Right lobe of liver (tissue), 6 donors: Measurements from ENCODE around the gene CASP5. TPM values are rescaled to one million over a fixed set of nuclear protein-coding genes. Genes with fewer than 3 reads are reported as not detected.
A peak's percentile ranks its signal among the peaks of the same experiment; 100 is the strongest.
"Not testable (repeated sequence)": the region's sequence is repeated elsewhere in the genome, so short reads cannot be mapped to it uniquely, and the experiment has no call there.

ENCODE experiments used
- ATAC-seq, 4 donors: fragments of 200-7000 bp; cut with Tn5 transposase; one replicate each; pipeline ENCODE4 v1.9.1; 2020; ENCODE audit warnings: mild to moderate bottlenecking in 4 of 4, moderate library complexity in 4 of 4
- DNase-seq, 3 donors: peaks; one replicate each; pipeline ENCODE4 v3.0.0-alpha.2; 2020
- H3K27ac ChIP-seq, 3 donors: fragments of 200-600 bp; one replicate each; pipeline ENCODE4 v1.8.0; 2022
- H3K27me3 ChIP-seq, 2 donors: fragments of 200-600 bp; one replicate each; pipeline ENCODE4 v1.8.0; 2022
- H3K36me3 ChIP-seq, 4 donors: fragments of 200-600 bp; sonication (generic) in 1 of 4; one replicate each; pipeline versions ENCODE4 v1.5.1 to v1.8.0; 2017 to 2022; ENCODE audit warnings: control low read depth in 1 of 4
- H3K4me1 ChIP-seq, 4 donors: fragments of 200-600 bp; sonication (generic) in 1 of 4; one replicate each; pipeline versions ENCODE4 v1.5.1 to v1.8.0; 2017 to 2022; ENCODE audit warnings: control low read depth in 1 of 4
- H3K4me3 ChIP-seq, 3 donors: fragments of 200-600 bp; one replicate each; pipeline ENCODE4 v1.8.0; 2022
- H3K9me3 ChIP-seq, 4 donors: fragments of 200-600 bp; sonication (generic) in 1 of 4; one replicate each; pipeline versions ENCODE4 v1.5.1 to v1.8.0; 2017 to 2022; ENCODE audit warnings: control low read depth in 1 of 4
- CTCF ChIP-seq, 4 donors: fragments of 200-600 bp in 3 of 4; fragments of 450-650 bp in 1 of 4; IDR thresholded peaks; one replicate each; pipeline versions ENCODE4 v1.5.1 to v1.8.0; 2016 to 2022; ENCODE audit warnings: antibody characterized with exemption in 4 of 4, mild to moderate bottlenecking in 2 of 4
- POLR2A ChIP-seq: fragments of 450-650 bp; IDR thresholded peaks from one replicate; pipeline ENCODE4 v1.6.1; 2017; ENCODE audit warnings: antibody characterized with exemption, mild to moderate bottlenecking
- WGBS: methylation state at CpG from one replicate; pipeline ENCODE4 v1.1.6; 2018; ENCODE audit warnings: low coverage, low lambda C conversion rate; ENCODE audit not compliant: insufficient coverage; ENCODE audit errors: missing lambda C conversion rate; 5-methylcytosine and 5-hydroxymethylcytosine counted together
- intact Hi-C, 2 donors: fragments of 100-400 bp; cut with DNase I; formaldehyde crosslinking; loops; one replicate each; pipeline versions ENCODE4 v1.11.2 to v1.14.1; 2022
- total RNA-seq, 6 experiments: library from RNA; depleted of rRNA in 2 of 6; stranded (reverse); fragments of >200 nt in 2 of 6; fragmentation: NEBNext Ultra II Directional in 3 of 6; extraction: Animal tissue kit (Norgen Biotek cat#: 25700) in 3 of 6; gene quantifications; one replicate each; pipeline versions ENCODE4 v1.1.0 to v1.2.4, GENCODE V29; 2016 to 2023
- donor health status: DM: no; HTN: yes; CAD: no.
- donor health status: DM: no; HTN: no; CAD: no.
- donor health status: DM: no; HTN: no; CAD: no.
- donor health status: DM: no; HTN: yes; CAD: no.
- donor health status: DM: no; HTN: yes; CAD: no.

The CASP5 gene
- total RNA-seq, 6 experiments from 2014 or later, result 0.27 to 0.50 (median 0.35) TPM; not detected in 3

GRCh38 chr11:105042178-105042577 lies 19.2 kb upstream of the CASP5 start:
- Histone ChIP-seq H3K27ac (no peak overlapping the region), H3K4me3 (no peak overlapping the region), H3K4me1 (no peaks in the 10 kb centered on the region), H3K27me3 (no peaks in the 10 kb centered on the region), H3K36me3 (no peaks in the 10 kb centered on the region), H3K9me3 (no peaks in the 10 kb centered on the region)
- 66% methylated on average over 3 of the region's 3 CpGs for WGBS
- no peak for TF ChIP-seq POLR2A
- no peak for TF ChIP-seq CTCF (IDR thresholded peaks at IDR 0.05)
- ATAC-seq (no peak), DNase-seq (no peak)
- intact Hi-C loops, result no loop called here

GRCh38 chr11:105040703-105041102 lies 17.7 kb upstream of the CASP5 start:
- Histone ChIP-seq H3K4me1 (peaks cover 0 to under 1% (median 0%) of the 10 kb centered on the region in 4 donors), H3K4me3 (no peak overlapping the region), H3K27me3 (no peaks in the 10 kb centered on the region), H3K27ac (no peak overlapping the region), H3K9me3 (no peaks in the 10 kb centered on the region), H3K36me3 (no peaks in the 10 kb centered on the region)
- intact Hi-C loops, result no loop called here
- TF ChIP-seq POLR2A (no peak), CTCF (IDR thresholded peaks at IDR 0.05) (no peak)
- WGBS, result 48% methylated on average over 2 of the region's 2 CpGs
- DNase-seq (no peak), ATAC-seq (no peak)

- 5% methylated on average over 3 of the region's 3 CpGs for WGBS
- H3K27ac ChIP-seq, result peak within 1 kb of the TSS; percentile 53 to 83 (median 79)
- DNase-seq, result peak in 1 of 3 donors; percentile 67
- ATAC-seq, result peak; percentile 92 to 95 (median 92)
- no peaks in the 10 kb centered on the region for H3K27me3 ChIP-seq
- no peak for TF ChIP-seq CTCF (IDR thresholded peaks at IDR 0.05)
- peak; percentile 36 for TF ChIP-seq POLR2A
- no peaks in the 10 kb centered on the region for H3K9me3 ChIP-seq
- H3K4me1 ChIP-seq, result peaks cover 0 to 13% (median 2%) of the 10 kb centered on the region in 4 donors
- peak within 1 kb of the TSS; percentile 33 to 56 (median 50) for H3K4me3 ChIP-seq
- peaks cover 0 to 11% (median 0%) of the 10 kb centered on the region in 4 donors for H3K36me3 ChIP-seq
- intact Hi-C loops, result no loop called here
Observed at GRCh38 chr11:105034813-105035620, 12.0 kb upstream of the CASP5 start, which contains the start of gene CASP1. Gene CASP1, minus strand, starts transcription at chr11:105035144. Its CDS starts 31 bp downstream, at chr11:105035113.

GRCh38 chr11:105034388-105034787 lies 11.4 kb upstream of the CASP5 start:
- Histone ChIP-seq H3K27ac (peak overlapping the region; percentile 53 to 83 (median 79)), H3K4me3 (peak overlapping the region; percentile 33 to 56 (median 50)), H3K36me3 (peaks cover 0 to 12% (median 0%) of the 10 kb centered on the region in 4 donors), H3K4me1 (peaks cover 0 to 13% (median 2%) of the 10 kb centered on the region in 4 donors)
- WGBS, result 31% methylated on average over 2 of the region's 2 CpGs
- H3K27me3 ChIP-seq, DNase-seq, H3K9me3 ChIP-seq, intact Hi-C loops: not testable (repeated sequence)
- peak in 3 of 4 donors; percentile 39 to 59 (median 47) for ATAC-seq

- intact Hi-C loops, result no loop called here
- Histone ChIP-seq H3K27me3 (no peaks in the 10 kb centered on the region), H3K27ac (peak overlapping the region in 2 of 3 donors; percentile 53 to 83), H3K4me1 (peaks cover 0 to 13% (median 2%) of the 10 kb centered on the region in 4 donors), H3K9me3 (no peaks in the 10 kb centered on the region), H3K36me3 (peaks cover 0 to 18% (median 0%) of the 10 kb centered on the region in 4 donors), H3K4me3 (peak overlapping the region in 2 of 3 donors; percentile 50 to 56)
- TF ChIP-seq POLR2A (no peak), CTCF (IDR thresholded peaks at IDR 0.05) (no peak)
- 63% methylated on average over 1 of the region's 1 CpG for WGBS
- ATAC-seq (no peak), DNase-seq (no peak)
Observed at GRCh38 chr11:105033781-105034180, 10.8 kb upstream of the CASP5 start.
